PC-9 (cell line): Measurements from ENCODE around the gene LMBR1.

Source experiments
- CTCF ChIP-seq: fragments of 200-600 bp; sonication (generic); conservative IDR thresholded peaks from 2 replicates; pipeline ENCODE4 v1.6.1; 2017; ENCODE audit warnings: mixed run types, antibody characterized with exemption, mild to moderate bottlenecking, moderate library complexity
- EZH2 ChIP-seq: fragments of 200-600 bp; sonication (generic); IDR thresholded peaks from 2 replicates; pipeline ENCODE4 v1.8.0; 2017; ENCODE audit warnings: antibody characterized with exemption, low read depth

- TF ChIP-seq EZH2, result no peak
- no peak for TF ChIP-seq CTCF
Observed at GRCh38 chr7:156673902-156674301, 219.1 kb downstream of the LMBR1 start.
